ENCODE results near the gene GTPBP4. TPM values are rescaled to one million over a fixed set of nuclear protein-coding genes. Genes with fewer than 3 reads are reported as not detected.
A peak's percentile ranks its signal among the peaks of the same experiment; 100 is the strongest.

GTPBP4 gene
- total RNA-seq, 1 experiment from 2014 or later: 62.5 TPM

DNA sequence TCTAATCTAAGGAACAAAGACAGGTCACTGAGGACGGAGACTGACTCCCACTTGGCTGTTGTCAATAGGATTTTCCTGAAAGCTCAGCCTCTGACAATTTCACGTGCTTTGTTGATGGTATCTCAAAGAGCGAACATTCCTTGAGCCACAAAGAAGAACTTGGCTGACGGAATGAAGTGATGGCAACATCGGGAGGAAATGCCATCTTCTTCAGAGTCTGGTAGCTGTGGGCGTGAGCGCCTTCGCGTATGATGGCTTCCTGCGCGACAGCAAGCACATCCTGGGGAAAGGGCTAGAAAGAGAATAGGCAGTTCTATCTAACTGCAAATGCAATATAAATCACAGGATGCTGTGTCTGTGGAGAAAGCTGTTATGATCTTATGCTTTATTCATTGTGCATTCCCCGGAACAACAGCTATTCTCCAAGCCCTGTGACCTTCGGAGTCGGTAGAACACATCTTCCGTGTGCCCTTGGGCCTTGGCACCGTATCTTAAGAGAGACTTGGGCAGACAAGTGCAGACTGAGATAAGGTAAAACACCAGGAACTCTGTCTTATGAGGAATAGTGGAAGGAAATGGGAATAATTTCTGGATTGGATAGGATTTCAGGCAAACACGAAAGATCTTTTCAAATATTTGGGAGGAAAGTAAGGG, 19.6 kb upstream of the GTPBP4 start:
- intact Hi-C loops (cut with micrococcal nuclease; ENCODE audit: unreplicated experiment): no loop called here
- H3K9me3 ChIP-seq (ENCODE audit: insufficient read depth, low read depth): no peaks in the 10 kb centered on the region
- no peak overlapping the region for H3K4me3 ChIP-seq
- H3K9me2 ChIP-seq (ENCODE audit: insufficient read depth): no peaks in the 10 kb centered on the region
- H3K27me3 ChIP-seq (ENCODE audit: insufficient read depth, low read depth): peaks cover 4% of the 10 kb centered on the region; the same call in 1 of the 2 replicates
- DNase-seq: no peak
- no peak for TF ChIP-seq EZH2 (IDR thresholded peaks at IDR 0.05; ENCODE audit: low read depth)
- TF ChIP-seq CTCF (conservative IDR thresholded peaks at IDR 0.05): no peak
- no peaks in the 10 kb centered on the region for H3K79me2 ChIP-seq (ENCODE audit: low read depth)
- no TSS peak for BruUV-seq (replicated peaks)
- H4K20me1 ChIP-seq (ENCODE audit: insufficient read depth): no peaks in the 10 kb centered on the region
- H3K36me3 ChIP-seq (ENCODE audit: low read depth): no peaks in the 10 kb centered on the region
- ChIA-PET CTCF (no interaction called here), POLR2A (ENCODE audit: unreplicated experiment) (no interaction called here)
- no peak overlapping the region for H2AFZ ChIP-seq
- no peak overlapping the region for H3K4me2 ChIP-seq
- no peak overlapping the region for H3K27ac ChIP-seq
- H3K4me1 ChIP-seq (replicated peaks; ENCODE audit: insufficient read depth): peaks cover 11% of the 10 kb centered on the region; the same call in 1 of the 2 replicates
- no peaks in the 10 kb centered on the region for H3F3A ChIP-seq (ENCODE audit: insufficient read depth, low read depth)

GRCh38 chr10:969473-970150, 18.6 kb upstream of the GTPBP4 start:
- H3K9me2 ChIP-seq (ENCODE audit: insufficient read depth): no peaks in the 10 kb centered on the region
- H3K4me3 ChIP-seq: no peak overlapping the region
- H3K4me2 ChIP-seq: no peak overlapping the region
- H3K9me3 ChIP-seq (ENCODE audit: insufficient read depth, low read depth): no peaks in the 10 kb centered on the region
- intact Hi-C loops (cut with micrococcal nuclease; ENCODE audit: unreplicated experiment): no loop called here
- no peak overlapping the region for H3K27ac ChIP-seq
- no peaks in the 10 kb centered on the region for H3K36me3 ChIP-seq (ENCODE audit: low read depth)
- BruUV-seq (replicated peaks): no TSS peak
- peaks cover 4% of the 10 kb centered on the region; the same call in 1 of the 2 replicates for H3K27me3 ChIP-seq (ENCODE audit: insufficient read depth, low read depth)
- TF ChIP-seq CTCF (conservative IDR thresholded peaks at IDR 0.05): no peak
- no peak for TF ChIP-seq EZH2 (IDR thresholded peaks at IDR 0.05; ENCODE audit: low read depth)
- ChIA-PET POLR2A (ENCODE audit: unreplicated experiment) (no interaction called here), CTCF (no interaction called here)
- no peak for DNase-seq
- no peaks in the 10 kb centered on the region for H3K79me2 ChIP-seq (ENCODE audit: low read depth)
- peaks cover 11% of the 10 kb centered on the region; the same call in 1 of the 2 replicates for H3K4me1 ChIP-seq (replicated peaks; ENCODE audit: insufficient read depth)
- H4K20me1 ChIP-seq (ENCODE audit: insufficient read depth): no peaks in the 10 kb centered on the region
- H2AFZ ChIP-seq: no peak overlapping the region
- no peaks in the 10 kb centered on the region for H3F3A ChIP-seq (ENCODE audit: insufficient read depth, low read depth)

- CTCF ChIA-PET: no interaction called here
Observed at GRCh38 chr10:970311-971149, 17.7 kb upstream of the GTPBP4 start.

More at GRCh38 chr10:970311-971149, 17.7 kb upstream of the GTPBP4 start:
- BruUV-seq (replicated peaks): no TSS peak
- peak in 1 of 2 experiments; percentile 44 for DNase-seq
- Histone ChIP-seq H4K20me1 (ENCODE audit: insufficient read depth) (no peaks in the 10 kb centered on the region), H3K27ac (no peak overlapping the region), H2AFZ (no peak overlapping the region), H3K4me1 (replicated peaks; ENCODE audit: insufficient read depth) (peaks cover 11% of the 10 kb centered on the region; the same call in 1 of the 2 replicates), H3F3A (ENCODE audit: insufficient read depth, low read depth) (no peaks in the 10 kb centered on the region), H3K36me3 (ENCODE audit: low read depth) (no peaks in the 10 kb centered on the region), H3K9me3 (ENCODE audit: insufficient read depth, low read depth) (no peaks in the 10 kb centered on the region), H3K27me3 (ENCODE audit: insufficient read depth, low read depth) (peaks cover 4% of the 10 kb centered on the region; the same call in 1 of the 2 replicates), H3K79me2 (ENCODE audit: low read depth) (no peaks in the 10 kb centered on the region), H3K9me2 (ENCODE audit: insufficient read depth) (no peaks in the 10 kb centered on the region), H3K4me3 (no peak overlapping the region), H3K4me2 (peak overlapping the region; percentile 54)
- POLR2A ChIA-PET (ENCODE audit: unreplicated experiment): no interaction called here
- TF ChIP-seq EZH2 (IDR thresholded peaks at IDR 0.05; ENCODE audit: low read depth): no peak
- TF ChIP-seq CTCF (conservative IDR thresholded peaks at IDR 0.05): no peak
- intact Hi-C loops (cut with micrococcal nuclease; ENCODE audit: unreplicated experiment): no loop called here

Data from PC-9 (cell line).